ENCODE results near the gene SLC5A10.
"Not testable (repeated sequence)": the region's sequence is repeated elsewhere in the genome, so short reads cannot be mapped to it uniquely, and the experiment has no call there.

DNA sequence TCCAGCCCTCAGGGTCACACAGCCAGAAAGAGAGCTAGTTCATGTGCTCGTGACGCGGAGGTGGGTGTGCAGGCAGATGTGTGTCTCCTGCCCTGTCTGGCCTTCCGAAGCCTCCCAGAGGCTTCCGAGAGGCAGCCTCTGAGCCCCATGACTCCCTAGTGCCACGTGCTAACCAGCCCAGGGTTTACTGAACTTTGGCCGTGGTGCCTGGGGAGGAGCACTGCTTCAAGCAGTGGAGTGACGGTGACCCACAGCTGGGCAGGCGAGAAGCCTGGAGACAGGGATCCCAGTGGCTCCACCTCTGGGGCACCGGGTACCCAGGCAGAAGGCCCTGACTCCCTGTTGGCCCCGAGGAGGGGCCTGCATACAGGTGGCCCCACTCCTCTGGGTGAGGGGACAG, 76.7 kb downstream of the SLC5A10 start:
- TF ChIP-seq, protein P1, sequence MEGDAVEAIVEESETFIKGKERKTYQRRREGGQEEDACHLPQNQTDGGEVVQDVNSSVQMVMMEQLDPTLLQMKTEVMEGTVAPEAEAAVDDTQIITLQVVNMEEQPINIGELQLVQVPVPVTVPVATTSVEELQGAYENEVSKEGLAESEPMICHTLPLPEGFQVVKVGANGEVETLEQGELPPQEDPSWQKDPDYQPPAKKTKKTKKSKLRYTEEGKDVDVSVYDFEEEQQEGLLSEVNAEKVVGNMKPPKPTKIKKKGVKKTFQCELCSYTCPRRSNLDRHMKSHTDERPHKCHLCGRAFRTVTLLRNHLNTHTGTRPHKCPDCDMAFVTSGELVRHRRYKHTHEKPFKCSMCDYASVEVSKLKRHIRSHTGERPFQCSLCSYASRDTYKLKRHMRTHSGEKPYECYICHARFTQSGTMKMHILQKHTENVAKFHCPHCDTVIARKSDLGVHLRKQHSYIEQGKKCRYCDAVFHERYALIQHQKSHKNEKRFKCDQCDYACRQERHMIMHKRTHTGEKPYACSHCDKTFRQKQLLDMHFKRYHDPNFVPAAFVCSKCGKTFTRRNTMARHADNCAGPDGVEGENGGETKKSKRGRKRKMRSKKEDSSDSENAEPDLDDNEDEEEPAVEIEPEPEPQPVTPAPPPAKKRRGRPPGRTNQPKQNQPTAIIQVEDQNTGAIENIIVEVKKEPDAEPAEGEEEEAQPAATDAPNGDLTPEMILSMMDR (IDR thresholded peaks at IDR 0.05; ENCODE audit: insufficient read depth, low read length) = not testable (repeated sequence)
- TF ChIP-seq POLR2AphosphoS5 (IDR thresholded peaks at IDR 0.05; ENCODE audit: low read depth); SPI1 (IDR thresholded peaks at IDR 0.05; ENCODE audit: borderline replicate concordance, low read depth): not testable (repeated sequence)
